Epidermal melanocyte (primary cell): ENCODE results near the gene AAGAB.
A peak's percentile ranks its signal among the peaks of the same experiment; 100 is the strongest.

ENCODE experiments used
- DNase-seq: peaks from one replicate; pipeline ENCODE4 v3.0.0; 2011; ENCODE audit warnings: low spot score; ENCODE audit not compliant: insufficient read length

The AAGAB gene

GRCh38 chr15:67189326-67190051, 65.0 kb downstream of the AAGAB start:
- DNase-seq = no peak

DNA sequence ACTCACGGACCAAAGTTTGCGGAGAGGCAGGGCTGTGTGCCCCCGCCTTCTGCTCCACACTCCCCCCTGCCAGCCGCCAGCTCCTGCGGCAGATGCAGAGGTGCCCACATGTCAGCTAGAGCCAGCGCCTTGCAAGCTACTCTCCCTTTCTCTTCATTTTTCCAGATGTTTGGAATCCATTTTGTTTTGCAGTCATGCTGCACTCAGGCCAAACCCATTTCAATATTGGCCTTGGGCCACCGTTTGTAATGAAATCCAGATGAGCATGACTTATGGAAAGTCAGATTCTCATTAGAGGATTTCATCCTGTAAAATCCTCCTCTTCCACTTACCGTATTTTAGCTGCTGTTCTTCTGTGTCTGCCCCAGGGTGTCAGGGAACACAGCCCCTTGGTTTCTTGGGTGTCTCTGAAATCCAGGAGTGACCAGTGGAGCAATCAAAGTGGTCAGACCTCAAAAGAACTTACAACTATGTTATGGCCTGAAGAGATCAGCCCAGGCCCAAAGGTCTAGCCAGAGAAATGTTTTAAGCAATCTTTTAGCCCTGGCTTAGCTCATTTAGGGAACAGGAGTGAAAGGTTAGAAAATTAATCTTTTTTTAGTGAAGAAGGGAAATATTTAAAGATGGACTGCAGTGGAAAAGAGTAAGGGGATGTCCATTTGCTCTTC, 65.8 kb downstream of the AAGAB start:
- no peak for DNase-seq

GRCh38 chr15:67187351-67187854, 67.1 kb downstream of the AAGAB start:
- DNase-seq = no peak

GRCh38 chr15:67186688-67187087, 67.8 kb downstream of the AAGAB start:
- no peak for DNase-seq

- no peak for DNase-seq
These were observed 68.2 kb downstream of the AAGAB start for GRCh38 chr15:67186226-67186649.

DNA sequence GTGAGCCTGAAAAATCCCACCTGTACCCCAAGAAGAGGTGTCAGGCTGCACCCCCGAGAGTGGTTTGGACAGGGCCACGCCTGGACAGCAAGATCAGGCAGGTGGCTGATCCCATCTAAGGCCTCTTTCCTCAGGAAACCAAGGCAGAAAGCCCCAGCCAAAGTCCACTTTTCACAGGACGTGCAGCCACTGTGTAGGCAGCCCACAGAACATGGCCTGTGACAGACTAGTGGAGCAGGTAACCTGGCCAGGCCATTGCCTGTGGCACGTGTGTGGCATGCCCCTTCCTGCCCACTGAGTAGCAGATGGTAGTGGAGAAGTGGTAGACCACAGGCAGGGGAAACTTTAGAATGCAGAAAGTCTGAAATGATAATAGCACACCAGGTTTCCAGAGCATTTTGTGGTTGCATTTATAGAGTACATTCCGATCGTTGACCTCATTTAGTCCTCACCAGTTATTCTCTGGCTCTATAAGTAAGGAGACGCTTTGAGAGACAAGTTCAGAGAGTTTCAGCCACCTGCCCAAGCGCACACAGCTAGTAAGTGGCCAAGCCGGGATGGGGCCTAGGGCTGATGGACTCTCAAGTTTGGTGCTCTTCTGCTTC, 68.7 kb downstream of the AAGAB start:
- no peak for DNase-seq

GRCh38 chr15:67185051-67185450, 69.4 kb downstream of the AAGAB start:
- DNase-seq = no peak

- DNase-seq = no peak
These were observed 70.1 kb downstream of the AAGAB start for GRCh38 chr15:67184208-67184925.

GRCh38 chr15:67183443-67184169, 70.9 kb downstream of the AAGAB start:
- DNase-seq = peak; percentile 34

DNA sequence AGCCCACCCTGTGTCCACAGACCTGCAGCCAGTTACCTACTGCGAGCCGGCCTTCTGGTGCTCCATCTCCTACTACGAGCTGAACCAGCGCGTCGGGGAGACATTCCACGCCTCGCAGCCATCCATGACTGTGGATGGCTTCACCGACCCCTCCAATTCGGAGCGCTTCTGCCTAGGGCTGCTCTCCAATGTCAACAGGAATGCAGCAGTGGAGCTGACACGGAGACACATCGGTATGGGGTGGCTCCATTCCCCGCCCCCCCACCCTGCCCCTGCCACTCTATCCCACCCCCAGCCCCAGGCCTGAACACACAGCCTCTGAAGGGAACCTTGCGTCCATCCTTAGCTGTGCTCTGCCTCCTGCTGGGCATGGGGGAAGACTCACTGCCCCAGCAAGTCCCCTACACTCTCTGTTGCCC, 73.2 kb downstream of the AAGAB start:
- DNase-seq = no peak

DNA sequence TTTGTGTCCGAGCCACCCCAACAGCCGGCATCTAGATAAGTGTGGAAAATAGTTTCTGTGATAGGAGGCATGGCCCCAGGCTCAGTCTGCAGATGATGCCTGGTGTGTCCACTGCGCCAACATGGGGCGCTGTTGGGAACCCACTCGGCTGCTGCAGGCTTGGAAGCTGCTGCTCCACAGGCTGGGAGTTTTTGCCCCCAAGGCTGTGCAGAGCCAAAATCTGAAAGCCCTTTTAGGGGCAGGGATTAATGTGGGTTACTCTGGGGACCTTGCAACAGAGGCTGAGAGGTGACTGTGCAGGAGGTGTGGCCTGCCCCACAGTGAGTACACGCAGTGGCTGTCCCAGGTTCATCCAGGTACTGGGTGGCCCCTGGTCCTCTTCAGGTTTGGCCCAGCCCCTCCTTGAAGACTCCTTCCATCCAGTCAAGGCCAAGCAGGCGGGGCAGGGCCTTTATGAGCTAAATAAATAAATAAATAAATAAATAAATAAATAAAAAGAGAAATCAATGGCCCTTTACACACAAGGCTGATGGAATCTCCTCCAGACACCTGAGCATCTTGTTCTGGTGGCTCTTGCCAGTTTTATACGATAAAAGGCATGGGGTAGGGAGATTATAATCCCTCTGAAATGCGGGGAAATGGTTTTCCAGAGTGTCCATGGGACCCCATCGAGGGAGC, 73.8 kb downstream of the AAGAB start:
- DNase-seq = no peak

DNA sequence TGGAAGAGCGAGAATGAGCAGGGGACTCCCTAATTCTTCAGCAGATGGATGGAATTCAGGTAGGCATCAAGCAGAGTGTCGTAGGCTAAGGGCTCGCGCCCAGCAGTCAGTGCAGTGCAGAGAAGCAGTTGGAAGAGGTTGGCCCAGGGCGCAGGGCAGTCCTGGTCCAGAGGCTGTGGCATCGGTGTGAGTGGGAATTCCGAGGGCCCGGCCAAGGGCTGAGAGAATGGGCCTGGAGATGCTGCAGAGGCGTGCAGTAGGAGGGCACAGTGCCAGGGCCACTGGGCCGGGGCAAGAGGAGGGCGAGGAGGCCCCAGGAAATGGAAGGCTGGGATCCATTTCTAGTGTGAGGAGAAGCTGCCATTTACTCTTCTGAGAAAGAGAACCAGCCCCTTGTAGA, 74.4 kb downstream of the AAGAB start:
- DNase-seq = no peak

DNA sequence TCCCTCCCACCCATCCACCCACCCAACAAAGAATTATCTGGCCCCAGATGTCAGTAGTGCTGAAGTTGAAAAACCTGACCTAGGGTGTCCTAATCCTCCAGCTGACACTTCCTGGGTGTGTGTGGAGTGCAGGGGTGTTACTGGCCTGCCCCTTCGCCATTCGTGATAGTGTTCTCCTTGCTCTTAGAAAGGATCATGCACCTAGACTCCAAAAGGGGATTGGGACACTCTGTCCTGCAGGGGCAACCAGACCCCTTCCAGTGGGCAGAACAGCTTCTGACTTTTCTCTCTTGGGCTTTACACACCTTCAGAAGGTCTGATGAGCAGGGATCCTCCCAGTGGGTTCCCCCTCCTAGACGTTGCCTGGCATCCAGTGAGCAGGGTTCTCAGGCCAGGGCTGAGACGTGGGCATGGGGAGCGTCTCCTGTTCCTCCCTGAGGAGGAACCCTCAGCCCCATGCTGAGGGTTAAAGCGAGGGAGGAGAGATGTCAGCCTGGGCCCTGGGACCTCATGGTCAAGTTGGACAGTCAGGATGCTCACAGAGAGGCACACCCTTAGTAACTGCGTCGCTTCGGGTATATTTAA, 75.0 kb downstream of the AAGAB start:
- no peak for DNase-seq

- DNase-seq = peak; percentile 40
These were observed 75.8 kb downstream of the AAGAB start for GRCh38 chr15:67178569-67179210.

DNA sequence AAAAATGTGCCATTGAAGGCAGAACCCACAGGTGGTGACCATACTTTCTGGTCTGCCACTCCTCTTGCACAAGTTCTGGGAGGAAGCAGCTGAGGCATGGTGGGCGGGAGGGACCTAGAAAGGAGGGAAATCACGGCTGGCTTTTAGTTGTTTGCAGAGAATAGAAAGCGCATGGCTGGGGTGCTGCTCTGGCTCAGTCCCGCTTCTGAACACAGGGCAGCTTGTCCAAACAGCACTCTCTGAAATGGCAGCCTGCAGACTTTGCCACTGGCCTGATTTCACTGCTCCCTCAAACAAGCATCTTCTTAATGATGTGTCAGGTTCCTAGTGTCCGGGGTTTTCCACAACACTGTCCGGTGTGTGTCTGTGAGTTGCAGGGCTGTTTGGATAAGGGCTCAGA, 76.7 kb downstream of the AAGAB start:
- DNase-seq = no peak

GRCh38 chr15:67176195-67176971, 78.1 kb downstream of the AAGAB start:
- DNase-seq = no peak

DNA sequence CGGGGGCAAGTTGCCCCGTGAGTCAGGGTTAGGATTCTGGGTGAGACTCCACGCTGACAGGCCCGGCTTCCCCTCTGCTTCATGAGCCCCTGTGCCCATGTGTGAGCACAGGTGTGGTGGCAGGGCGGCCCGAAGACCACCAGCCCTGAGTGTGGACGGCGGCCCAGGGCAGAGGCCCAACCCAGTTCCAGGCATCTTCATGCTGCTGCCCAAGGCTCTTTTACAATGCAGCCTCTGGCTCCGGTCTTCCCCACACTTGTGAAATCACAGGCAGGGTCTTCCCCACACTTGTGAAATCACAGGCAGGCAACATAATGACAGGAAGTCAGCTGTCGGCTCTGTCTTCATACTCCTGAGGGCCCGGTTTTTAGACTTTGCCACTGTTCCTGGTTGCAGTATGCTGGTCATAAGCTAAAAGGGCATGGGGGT, 78.8 kb downstream of the AAGAB start:
- no peak for DNase-seq

GRCh38 chr15:67174864-67175573, 79.4 kb downstream of the AAGAB start:
- DNase-seq = no peak
